Activated CD8-positive, alpha-beta T cell treated with anti-CD3 and anti-CD28 coated beads for 36 hours (primary cell): ENCODE results near the gene MYO5B. TPM values are rescaled to one million over a fixed set of nuclear protein-coding genes. Genes with fewer than 3 reads are reported as not detected.

Experiments
- ATAC-seq: fragments of 200-7000 bp; cut with Tn5 transposase; one replicate; pipeline ENCODE4 v1.10.0; 2021; ENCODE audit warnings: mild to moderate bottlenecking, moderate library complexity
- CTCF ChIA-PET: fragments of 350-600 bp; sonication (Branson Sonifier 250); formaldehyde crosslinking; loops from one replicate; lab custom pipeline; 2021; ENCODE audit warnings: antibody characterized with exemption; lab: Charles Lee
- POLR2A ChIA-PET: fragments of 350-600 bp; sonication (Branson Sonifier 250); formaldehyde crosslinking; loops from one replicate; lab custom pipeline; 2021; ENCODE audit warnings: antibody characterized with exemption; lab: Charles Lee
- DNase-seq: peaks from one replicate; pipeline ENCODE4 v3.0.0-alpha.2; 2020
- H3K27ac Mint-ChIP-seq: one replicate; pipeline ENCODE4 v1.8.0; 2021; ENCODE audit warnings: mild to moderate bottlenecking, mixed read lengths
- H3K27me3 Mint-ChIP-seq: one replicate; pipeline ENCODE4 v1.8.0; 2021; ENCODE audit warnings: mixed read lengths
- H3K36me3 Mint-ChIP-seq: one replicate; pipeline ENCODE4 v1.8.0; 2021; ENCODE audit warnings: low read depth, mixed read lengths
- H3K4me1 Mint-ChIP-seq: one replicate; pipeline ENCODE4 v1.8.0; 2021; ENCODE audit warnings: low read depth, mixed read lengths
- H3K4me3 Mint-ChIP-seq: one replicate; pipeline ENCODE4 v1.8.0; 2021; ENCODE audit warnings: mild to moderate bottlenecking, moderate library complexity, mixed read lengths
- H3K9me3 Mint-ChIP-seq: one replicate; pipeline ENCODE4 v1.8.0; 2021; ENCODE audit warnings: mixed read lengths
- CTCF ChIP-seq: fragments of 200-600 bp; IDR thresholded peaks from one replicate; pipeline ENCODE4 v1.8.0; 2022; ENCODE audit warnings: antibody characterized with exemption, mild to moderate bottlenecking
- intact Hi-C: fragments of 100-400 bp; cut with micrococcal nuclease; formaldehyde crosslinking; loops from one replicate; pipeline ENCODE4 v1.10.0; 2022
- total RNA-seq, 2 experiments: library from RNA; stranded (reverse); gene quantifications; one replicate each; pipeline ENCODE4 v1.2.3, GENCODE V29; 2021

The MYO5B gene
- total RNA-seq, 2 experiments from 2014 or later, result 0.09 TPM; not detected in 1

- Mint-ChIP-seq H3K4me3 (no peak overlapping the region), H3K36me3 (no peaks in the 10 kb centered on the region), H3K9me3 (no peaks in the 10 kb centered on the region), H3K27me3 (peaks cover 8% of the 10 kb centered on the region), H3K4me1 (no peaks in the 10 kb centered on the region), H3K27ac (no peak overlapping the region)
- ChIA-PET POLR2A (interaction anchor here (0.6 kb wide), 1 partner anchor 22 kb away, joined by 3 read pairs; no protein-coding TSS in a partner anchor), CTCF (interaction anchor here (1.4 kb wide), 1 partner anchor 17 kb away, joined by 3 read pairs; no protein-coding TSS in a partner anchor)
- no peak for TF ChIP-seq CTCF
- no peak for DNase-seq
- ATAC-seq, result no peak
- intact Hi-C loops, result no loop called here
These were observed 227.2 kb downstream of the MYO5B start for GRCh38 chr18:49967636-49968313.

- Mint-ChIP-seq H3K36me3 (no peaks in the 10 kb centered on the region), H3K4me3 (no peak overlapping the region), H3K4me1 (no peaks in the 10 kb centered on the region), H3K27ac (no peak overlapping the region), H3K27me3 (peaks cover 9% of the 10 kb centered on the region), H3K9me3 (no peaks in the 10 kb centered on the region)
- ATAC-seq (no peak), DNase-seq (no peak)
- no peak for TF ChIP-seq CTCF
- intact Hi-C loops, result no loop called here
- ChIA-PET CTCF (interaction anchor here (1.4 kb wide), 1 partner anchor 18 kb away, joined by 3 read pairs; no protein-coding TSS in a partner anchor), POLR2A (no interaction called here)
These were observed 227.8 kb downstream of the MYO5B start for GRCh38 chr18:49967171-49967570.

GRCh38 chr18:49966090-49966489 lies 228.9 kb downstream of the MYO5B start:
- TF ChIP-seq CTCF, result no peak

GRCh38 chr18:49963217-49963616 lies 231.7 kb downstream of the MYO5B start:
- no peak for TF ChIP-seq CTCF
- intact Hi-C loops, result no loop called here
- no peak for ATAC-seq
- no peak for DNase-seq
- POLR2A ChIA-PET, result no interaction called here
- no peak overlapping the region for H3K27ac Mint-ChIP-seq
- no peaks in the 10 kb centered on the region for H3K36me3 Mint-ChIP-seq
- H3K4me1 Mint-ChIP-seq, result peaks cover 34% of the 10 kb centered on the region
- H3K9me3 Mint-ChIP-seq, result no peaks in the 10 kb centered on the region
- peaks cover 23% of the 10 kb centered on the region for H3K27me3 Mint-ChIP-seq
- CTCF ChIA-PET, result no interaction called here
- H3K4me3 Mint-ChIP-seq, result no peak overlapping the region

More at GRCh38 chr18:49966090-49966489, 228.9 kb downstream of the MYO5B start:
- DNase-seq (no peak), ATAC-seq (no peak)
- H3K4me3 Mint-ChIP-seq, result no peak overlapping the region
- POLR2A ChIA-PET, result no interaction called here
- intact Hi-C loops, result no loop called here
- no peaks in the 10 kb centered on the region for H3K9me3 Mint-ChIP-seq
- CTCF ChIA-PET, result no interaction called here
- no peaks in the 10 kb centered on the region for H3K36me3 Mint-ChIP-seq
- H3K27me3 Mint-ChIP-seq, result peaks cover 13% of the 10 kb centered on the region
- peaks cover 8% of the 10 kb centered on the region for H3K4me1 Mint-ChIP-seq
- no peak overlapping the region for H3K27ac Mint-ChIP-seq

- TF ChIP-seq CTCF, result no peak
- DNase-seq (no peak), ATAC-seq (peak; percentile 13)
- no peaks in the 10 kb centered on the region for H3K9me3 Mint-ChIP-seq
- H3K36me3 Mint-ChIP-seq, result no peaks in the 10 kb centered on the region
- peaks cover 37% of the 10 kb centered on the region for H3K4me1 Mint-ChIP-seq
- intact Hi-C loops, result no loop called here
- H3K27me3 Mint-ChIP-seq, result peaks cover 29% of the 10 kb centered on the region
- no peak overlapping the region for H3K4me3 Mint-ChIP-seq
- H3K27ac Mint-ChIP-seq, result no peak overlapping the region
- CTCF ChIA-PET, result no interaction called here
- POLR2A ChIA-PET, result no interaction called here
These were observed 233.7 kb downstream of the MYO5B start for GRCh38 chr18:49961271-49961670.
